ENCODE measurements around the gene INSYN1.

DNA sequence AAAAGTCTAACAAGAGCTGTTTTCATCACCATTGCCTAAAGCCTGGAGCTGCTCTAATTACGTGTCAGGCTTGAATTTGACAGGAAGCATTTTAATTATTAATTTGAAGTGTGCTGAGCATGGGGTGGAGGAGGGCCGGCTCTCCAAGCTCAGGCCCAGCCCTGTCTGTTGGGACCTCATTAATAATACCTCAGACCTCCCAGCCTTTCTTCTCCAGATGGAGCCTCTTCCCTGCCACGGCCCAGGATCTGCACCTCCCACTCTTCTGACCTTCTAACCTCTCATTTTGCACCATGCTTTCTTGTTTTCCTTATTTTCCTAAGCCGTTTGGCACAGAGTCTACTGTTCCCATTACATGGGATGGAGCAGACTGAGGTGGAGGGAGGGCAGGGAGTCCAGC is 30.0 kb downstream of the INSYN1 start:
- TF ChIP-seq POLR2A (IDR thresholded peaks at IDR 0.05; ENCODE audit: low read depth) = no peak
- TF ChIP-seq, protein P1, sequence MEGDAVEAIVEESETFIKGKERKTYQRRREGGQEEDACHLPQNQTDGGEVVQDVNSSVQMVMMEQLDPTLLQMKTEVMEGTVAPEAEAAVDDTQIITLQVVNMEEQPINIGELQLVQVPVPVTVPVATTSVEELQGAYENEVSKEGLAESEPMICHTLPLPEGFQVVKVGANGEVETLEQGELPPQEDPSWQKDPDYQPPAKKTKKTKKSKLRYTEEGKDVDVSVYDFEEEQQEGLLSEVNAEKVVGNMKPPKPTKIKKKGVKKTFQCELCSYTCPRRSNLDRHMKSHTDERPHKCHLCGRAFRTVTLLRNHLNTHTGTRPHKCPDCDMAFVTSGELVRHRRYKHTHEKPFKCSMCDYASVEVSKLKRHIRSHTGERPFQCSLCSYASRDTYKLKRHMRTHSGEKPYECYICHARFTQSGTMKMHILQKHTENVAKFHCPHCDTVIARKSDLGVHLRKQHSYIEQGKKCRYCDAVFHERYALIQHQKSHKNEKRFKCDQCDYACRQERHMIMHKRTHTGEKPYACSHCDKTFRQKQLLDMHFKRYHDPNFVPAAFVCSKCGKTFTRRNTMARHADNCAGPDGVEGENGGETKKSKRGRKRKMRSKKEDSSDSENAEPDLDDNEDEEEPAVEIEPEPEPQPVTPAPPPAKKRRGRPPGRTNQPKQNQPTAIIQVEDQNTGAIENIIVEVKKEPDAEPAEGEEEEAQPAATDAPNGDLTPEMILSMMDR (IDR thresholded peaks at IDR 0.05) = no peak
- no peak for TF ChIP-seq POLR2AphosphoS5 (IDR thresholded peaks at IDR 0.05)
